Large intestine (tissue), 3 donors: ENCODE data around the gene SERPINF2. TPM values are rescaled to one million over a fixed set of nuclear protein-coding genes. Genes with fewer than 3 reads are reported as not detected.
"Not testable (repeated sequence)": the region's sequence is repeated elsewhere in the genome, so short reads cannot be mapped to it uniquely, and the experiment has no call there.

Source experiments
- DNase-seq, 2 donors: peaks; one replicate each; pipeline versions ENCODE4 v3.0.0 to v3.0.0-alpha.2; 2013
- H3K27ac ChIP-seq: one replicate; pipeline ENCODE4 v1.5.1; 2013; ENCODE audit warnings: low read length
- H3K27me3 ChIP-seq: 2 replicates; pipeline ENCODE4 v1.6.1; 2013; ENCODE audit warnings: low read length; ENCODE audit not compliant: control insufficient read depth, insufficient read depth
- H3K36me3 ChIP-seq: 2 replicates; pipeline ENCODE4 v1.6.1; 2013; ENCODE audit warnings: low read length; ENCODE audit not compliant: control insufficient read depth, insufficient read depth
- H3K4me1 ChIP-seq: one replicate; pipeline ENCODE4 v1.6.1; 2013; ENCODE audit warnings: low read length; ENCODE audit not compliant: control insufficient read depth, insufficient read depth
- H3K4me3 ChIP-seq: one replicate; pipeline ENCODE4 v1.5.1; 2013; ENCODE audit warnings: low read length
- H3K9me3 ChIP-seq: one replicate; pipeline ENCODE4 v1.6.1; 2013; ENCODE audit warnings: mild to moderate bottlenecking, low read depth, low read length, moderate library complexity; ENCODE audit not compliant: control insufficient read depth
- WGBS: methylation state at CpG from one replicate; pipeline ENCODE4 v1.1.5; 2013; ENCODE audit warnings: low lambda C conversion rate; ENCODE audit not compliant: insufficient coverage; 5-methylcytosine and 5-hydroxymethylcytosine counted together
- polyA plus RNA-seq: library from polyadenylated mRNA; unstranded; fragments of 120-200 nt; gene quantifications from one replicate; pipeline ENCODE4 v1.2.1, GENCODE V29; 2013

The SERPINF2 gene
- polyA plus RNA-seq, 1 donor: 14.3 TPM

GRCh38 chr17:1764284-1764683 lies 21.6 kb downstream of the SERPINF2 start:
- Histone ChIP-seq H3K4me3 (no peak overlapping the region), H3K36me3 (no peaks in the 10 kb centered on the region), H3K9me3 (no peaks in the 10 kb centered on the region), H3K27me3 (no peaks in the 10 kb centered on the region), H3K4me1 (peaks cover 28% of the 10 kb centered on the region), H3K27ac (peak overlapping the region; percentile 70)
- WGBS: no CpG with 5 or more reads among the region's 11 CpGs
- DNase-seq: peak; percentile 72 to 77

GRCh38 chr17:1764705-1765104 lies 22.0 kb downstream of the SERPINF2 start:
- not testable (repeated sequence) for H3K9me3 ChIP-seq, H3K4me3 ChIP-seq, DNase-seq, H3K27me3 ChIP-seq, H3K36me3 ChIP-seq
- Histone ChIP-seq H3K4me1 (peaks cover 32% of the 10 kb centered on the region), H3K27ac (peak overlapping the region; percentile 70)
- WGBS: no CpG with 5 or more reads among the region's 7 CpGs

DNA sequence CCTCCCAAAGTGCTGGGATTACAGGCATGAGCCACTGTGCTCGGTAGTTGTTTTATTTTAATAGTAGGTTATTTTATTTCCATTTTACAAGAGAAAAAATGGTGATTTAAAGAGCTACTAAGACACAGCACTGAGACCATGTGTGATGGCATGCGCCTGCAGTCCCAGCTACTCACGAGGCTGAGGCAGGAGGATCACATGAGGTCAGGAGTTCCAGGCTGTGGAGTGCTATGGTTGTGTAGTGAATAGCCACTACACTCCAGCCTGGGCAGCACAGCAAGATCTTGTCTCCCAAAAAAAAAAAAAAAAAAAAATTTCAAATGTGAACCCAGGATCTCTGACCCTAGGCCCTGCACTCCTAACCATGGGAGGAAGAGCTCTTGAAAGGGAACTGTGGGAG lies 22.9 kb downstream of the SERPINF2 start:
- WGBS: no CpG with 5 or more reads among the region's 3 CpGs
- H3K4me3 ChIP-seq: no peak overlapping the region
- H3K4me1 ChIP-seq: peaks cover 38% of the 10 kb centered on the region
- H3K27ac ChIP-seq: no peak overlapping the region
- no peak for DNase-seq
- H3K27me3 ChIP-seq: no peaks in the 10 kb centered on the region
- no peaks in the 10 kb centered on the region for H3K36me3 ChIP-seq
- no peaks in the 10 kb centered on the region for H3K9me3 ChIP-seq

DNA sequence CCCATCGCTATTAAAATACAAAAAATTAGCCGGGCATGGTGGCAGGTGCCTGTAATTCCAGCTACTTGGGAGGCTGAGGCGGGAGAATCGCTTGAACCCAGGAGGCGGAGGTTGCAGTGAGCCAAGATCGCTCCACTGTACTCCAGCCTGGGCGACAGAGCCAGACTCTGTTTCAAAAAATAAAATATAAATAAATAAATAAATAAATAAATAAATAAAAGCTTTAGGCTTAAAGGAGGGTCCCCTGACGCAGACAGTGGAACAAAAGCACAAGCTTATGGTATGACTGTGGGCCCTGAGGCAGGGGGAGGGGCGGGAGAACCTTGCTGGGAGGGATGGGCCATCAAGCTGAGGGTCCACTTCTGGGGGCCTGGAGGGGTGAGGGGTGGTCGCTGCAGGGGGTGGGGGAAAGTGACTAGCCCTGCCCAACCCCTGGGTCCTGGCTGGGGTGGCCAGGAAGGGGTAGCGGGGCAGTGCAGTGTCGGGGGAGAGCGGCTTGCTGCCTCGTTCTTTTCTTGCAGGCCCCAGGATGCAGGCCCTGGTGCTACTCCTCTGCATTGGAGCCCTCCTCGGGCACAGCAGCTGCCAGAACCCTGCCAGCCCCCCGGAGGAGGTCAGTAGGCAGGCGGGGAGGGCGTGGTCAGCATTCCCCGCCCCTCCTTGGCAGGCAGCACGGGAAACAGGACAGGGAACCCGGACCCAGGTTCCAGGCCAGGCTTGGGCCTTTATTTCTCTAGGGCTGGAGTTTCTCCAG lies 23.9 kb downstream of the SERPINF2 start:
- Histone ChIP-seq H3K4me3 (no peak overlapping the region), H3K4me1 (peaks cover 38% of the 10 kb centered on the region), H3K9me3 (no peaks in the 10 kb centered on the region), H3K27ac (no peak overlapping the region), H3K27me3 (no peaks in the 10 kb centered on the region), H3K36me3 (no peaks in the 10 kb centered on the region)
- WGBS: 100% methylated on average over 1 of the region's 21 CpGs
- no peak for DNase-seq

GRCh38 chr17:1767358-1767757 lies 24.7 kb downstream of the SERPINF2 start:
- H3K9me3 ChIP-seq: no peaks in the 10 kb centered on the region
- no peak for DNase-seq
- H3K36me3 ChIP-seq: no peaks in the 10 kb centered on the region
- WGBS: 100% methylated on average over 1 of the region's 12 CpGs
- peaks cover 32% of the 10 kb centered on the region for H3K4me1 ChIP-seq
- no peak overlapping the region for H3K4me3 ChIP-seq
- no peaks in the 10 kb centered on the region for H3K27me3 ChIP-seq
- no peak overlapping the region for H3K27ac ChIP-seq

DNA sequence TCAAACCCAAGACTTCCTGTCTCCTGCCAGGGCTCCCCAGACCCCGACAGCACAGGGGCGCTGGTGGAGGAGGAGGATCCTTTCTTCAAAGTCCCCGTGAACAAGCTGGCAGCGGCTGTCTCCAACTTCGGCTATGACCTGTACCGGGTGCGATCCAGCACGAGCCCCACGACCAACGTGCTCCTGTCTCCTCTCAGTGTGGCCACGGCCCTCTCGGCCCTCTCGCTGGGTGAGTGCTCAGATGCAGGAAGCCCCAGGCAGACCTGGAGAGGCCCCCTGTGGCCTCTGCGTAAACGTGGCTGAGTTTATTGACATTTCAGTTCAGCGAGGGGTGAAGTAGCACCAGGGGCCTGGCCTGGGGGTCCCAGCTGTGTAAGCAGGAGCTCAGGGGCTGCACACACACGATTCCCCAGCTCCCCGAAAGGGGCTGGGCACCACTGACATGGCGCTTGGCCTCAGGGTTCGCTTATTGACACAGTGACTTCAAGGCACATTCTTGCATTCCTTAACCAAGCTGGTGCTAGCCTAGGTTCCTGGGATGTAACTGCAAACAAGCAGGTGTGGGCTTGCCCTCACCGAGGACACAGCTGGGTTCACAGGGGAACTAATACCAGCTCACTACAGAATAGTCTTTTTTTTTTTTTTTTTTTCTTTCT lies 27.3 kb downstream of the SERPINF2 start:
- WGBS: no CpG with 5 or more reads among the region's 21 CpGs
- H3K27me3 ChIP-seq: no peaks in the 10 kb centered on the region
- H3K4me3 ChIP-seq: peak overlapping the region; percentile 20
- no peak overlapping the region for H3K27ac ChIP-seq
- H3K9me3 ChIP-seq: no peaks in the 10 kb centered on the region
- H3K4me1 ChIP-seq: peaks cover 10% of the 10 kb centered on the region
- H3K36me3 ChIP-seq: no peaks in the 10 kb centered on the region
- DNase-seq: peak; percentile 31 to 64

GRCh38 chr17:1773000-1773695 lies 30.5 kb downstream of the SERPINF2 start:
- not testable (repeated sequence) for H3K4me3 ChIP-seq, H3K9me3 ChIP-seq, DNase-seq, H3K27me3 ChIP-seq, H3K27ac ChIP-seq
- WGBS: no CpG with 5 or more reads among the region's 12 CpGs
- Histone ChIP-seq H3K4me1 (peaks cover 10% of the 10 kb centered on the region), H3K36me3 (peaks cover 24% of the 10 kb centered on the region)

DNA sequence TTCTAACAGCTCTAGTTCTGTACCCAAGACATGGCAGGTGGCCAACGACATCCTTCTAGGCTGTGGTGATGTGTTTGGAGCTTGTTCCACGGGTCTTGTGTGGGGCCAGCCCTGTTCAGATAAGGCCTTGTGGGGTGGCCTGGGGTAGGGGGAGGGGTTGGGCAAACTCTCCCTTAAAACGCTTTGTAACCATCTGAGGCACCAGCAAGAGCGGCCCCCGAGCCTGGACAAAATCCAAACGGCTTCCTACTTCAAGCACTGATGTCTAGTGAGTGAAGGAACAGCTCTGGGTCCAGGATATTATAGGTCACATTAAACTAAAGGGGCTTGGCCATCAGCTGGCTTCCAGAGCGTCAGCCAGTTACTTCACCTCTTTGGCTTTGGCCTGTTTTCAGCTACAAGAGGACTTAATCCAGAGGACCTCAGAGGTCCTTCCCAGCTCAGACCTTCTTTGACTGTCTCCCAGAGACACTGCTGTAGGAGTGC lies 31.1 kb downstream of the SERPINF2 start:
- peaks cover 30% of the 10 kb centered on the region for H3K36me3 ChIP-seq
- no peaks in the 10 kb centered on the region for H3K27me3 ChIP-seq
- DNase-seq: no peak
- WGBS: no CpG with 5 or more reads among the region's 7 CpGs
- H3K27ac ChIP-seq: no peak overlapping the region
- H3K9me3 ChIP-seq: no peaks in the 10 kb centered on the region
- no peak overlapping the region for H3K4me3 ChIP-seq
- peaks cover 10% of the 10 kb centered on the region for H3K4me1 ChIP-seq

- H3K9me3 ChIP-seq: no peaks in the 10 kb centered on the region
- WGBS: 95% methylated on average over 4 of the region's 21 CpGs
- H3K27me3 ChIP-seq: no peaks in the 10 kb centered on the region
- H3K36me3 ChIP-seq: peaks cover 32% of the 10 kb centered on the region
- H3K4me1 ChIP-seq: peaks cover 7% of the 10 kb centered on the region
- no peak overlapping the region for H3K4me3 ChIP-seq
- no peak overlapping the region for H3K27ac ChIP-seq
- no peak for DNase-seq
Observed at GRCh38 chr17:1774390-1775176, 31.9 kb downstream of the SERPINF2 start.

DNA sequence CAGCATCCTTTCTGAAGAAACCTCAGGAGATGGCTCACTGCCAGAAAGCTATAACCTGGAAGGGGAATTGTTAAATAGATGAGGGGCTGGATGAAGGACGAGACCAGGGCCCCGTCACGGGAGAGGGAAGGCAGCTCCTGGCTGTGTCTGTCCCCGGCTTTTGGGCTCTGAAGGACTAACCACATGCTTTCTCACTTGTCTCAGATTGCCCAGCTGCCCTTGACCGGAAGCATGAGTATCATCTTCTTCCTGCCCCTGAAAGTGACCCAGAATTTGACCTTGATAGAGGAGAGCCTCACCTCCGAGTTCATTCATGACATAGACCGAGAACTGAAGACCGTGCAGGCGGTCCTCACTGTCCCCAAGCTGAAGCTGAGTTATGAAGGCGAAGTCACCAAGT lies 33.7 kb downstream of the SERPINF2 start:
- Histone ChIP-seq H3K4me3 (no peak overlapping the region), H3K9me3 (no peaks in the 10 kb centered on the region), H3K36me3 (peaks cover 36% of the 10 kb centered on the region), H3K4me1 (no peaks in the 10 kb centered on the region), H3K27me3 (no peaks in the 10 kb centered on the region), H3K27ac (no peak overlapping the region)
- DNase-seq: no peak
- no CpG with 5 or more reads among the region's 10 CpGs for WGBS
